Measurements from ENCODE around the gene ARHGEF28.

ARHGEF28 gene

DNA sequence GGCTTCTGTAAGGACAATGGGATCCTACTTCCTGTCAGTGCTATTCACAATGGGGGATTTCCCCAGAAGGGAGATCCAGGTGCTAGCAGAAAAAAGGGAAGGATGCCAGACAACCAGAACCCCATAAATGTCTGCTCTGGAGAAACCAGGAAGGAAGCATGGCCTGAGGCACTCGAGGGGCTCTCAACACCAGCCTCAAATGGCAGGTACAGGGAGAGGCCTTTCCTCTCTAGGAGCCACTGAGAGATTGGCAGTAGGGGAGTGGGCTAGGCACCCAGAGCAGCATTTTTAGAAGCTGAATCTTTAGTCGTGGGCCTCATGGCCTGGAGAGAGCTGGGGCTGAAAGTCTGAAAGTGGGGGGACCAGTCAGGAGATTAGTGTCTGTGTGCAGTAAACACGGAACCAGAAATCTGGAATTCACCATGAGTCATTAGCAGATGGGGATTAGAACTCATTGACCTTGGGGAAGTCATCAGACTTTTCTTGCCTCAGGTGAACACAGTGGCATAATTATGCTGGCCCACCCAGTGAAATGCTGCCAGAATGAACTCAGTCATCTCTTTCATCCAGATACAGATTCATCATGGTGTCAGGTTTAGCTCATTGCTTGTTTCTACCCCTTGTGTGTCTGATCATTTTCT is 28.3 kb downstream of the ARHGEF28 start:
- DNase-seq: no peak

DNA sequence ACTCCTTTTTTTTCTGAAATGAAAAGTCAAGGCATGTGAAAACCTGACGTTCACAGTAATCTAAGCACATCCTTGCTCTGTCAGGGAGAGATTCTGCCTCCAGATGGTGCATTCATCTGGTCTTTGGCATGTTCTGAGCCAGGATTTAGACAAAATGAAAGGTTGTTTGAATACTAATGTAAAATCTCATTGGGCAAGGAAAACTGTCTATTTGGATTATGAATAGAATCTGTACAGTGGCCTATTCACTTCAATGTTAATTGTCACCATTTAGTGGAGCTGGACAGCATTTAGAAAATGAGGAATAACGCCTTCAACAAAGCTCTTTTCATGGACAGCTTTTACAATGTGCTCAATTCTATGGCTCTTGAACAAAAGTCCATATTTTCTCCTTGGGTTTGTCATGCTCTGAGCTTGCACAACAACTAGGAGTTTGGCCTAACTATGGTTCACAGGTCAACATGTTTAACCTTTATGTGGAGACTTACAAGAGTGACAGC is 28.9 kb downstream of the ARHGEF28 start:
- no peak for DNase-seq

DNA sequence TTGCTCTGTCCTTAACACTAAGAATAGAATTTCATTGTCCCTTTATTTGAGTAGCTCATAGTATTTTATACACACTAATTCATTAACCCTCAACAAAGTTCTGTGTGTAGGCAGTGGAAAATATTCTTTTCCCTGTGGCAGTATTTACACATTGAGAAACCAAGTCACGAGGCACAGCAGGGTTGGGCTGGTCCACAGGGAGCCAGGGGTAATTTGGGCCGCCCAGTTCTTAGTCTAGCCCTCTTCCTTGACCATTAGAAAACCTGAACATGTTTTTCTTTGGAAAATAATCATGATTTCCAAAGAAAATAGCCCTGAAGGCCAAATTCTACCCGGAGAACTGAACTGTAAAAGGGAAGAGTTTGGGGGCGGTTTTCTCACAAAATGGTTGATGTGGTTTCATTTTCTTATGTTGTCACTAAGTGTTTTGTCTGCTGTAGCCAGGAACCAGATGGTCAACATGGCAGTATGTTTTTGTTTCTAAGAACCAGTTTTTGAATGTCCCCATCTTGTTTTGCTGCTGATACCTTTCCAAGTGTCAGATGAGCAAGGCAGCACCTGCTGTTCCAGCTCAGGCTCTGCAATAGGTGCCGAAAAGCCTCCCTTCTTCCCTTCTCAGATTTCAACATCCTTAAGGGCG is 29.6 kb downstream of the ARHGEF28 start:
- DNase-seq: no peak

DNA sequence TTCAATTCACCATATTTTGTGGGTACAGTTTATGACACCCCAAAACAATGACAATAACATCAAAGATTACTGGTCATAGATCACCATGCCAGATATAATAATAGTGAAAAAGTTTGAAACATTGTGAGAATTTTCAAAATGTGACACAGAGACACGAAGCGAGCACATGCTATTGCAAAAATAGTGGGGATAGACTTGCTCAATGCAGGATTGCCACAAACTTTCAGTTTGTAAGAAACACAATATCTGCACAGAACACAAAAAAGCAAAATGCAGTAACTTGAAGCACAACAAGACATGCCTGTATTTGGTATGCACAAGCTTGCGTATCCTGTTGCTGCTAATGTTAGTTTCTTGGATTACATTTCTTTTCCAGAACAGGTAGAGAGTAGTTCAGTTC is 35.8 kb downstream of the ARHGEF28 start:
- DNase-seq: no peak

DNA sequence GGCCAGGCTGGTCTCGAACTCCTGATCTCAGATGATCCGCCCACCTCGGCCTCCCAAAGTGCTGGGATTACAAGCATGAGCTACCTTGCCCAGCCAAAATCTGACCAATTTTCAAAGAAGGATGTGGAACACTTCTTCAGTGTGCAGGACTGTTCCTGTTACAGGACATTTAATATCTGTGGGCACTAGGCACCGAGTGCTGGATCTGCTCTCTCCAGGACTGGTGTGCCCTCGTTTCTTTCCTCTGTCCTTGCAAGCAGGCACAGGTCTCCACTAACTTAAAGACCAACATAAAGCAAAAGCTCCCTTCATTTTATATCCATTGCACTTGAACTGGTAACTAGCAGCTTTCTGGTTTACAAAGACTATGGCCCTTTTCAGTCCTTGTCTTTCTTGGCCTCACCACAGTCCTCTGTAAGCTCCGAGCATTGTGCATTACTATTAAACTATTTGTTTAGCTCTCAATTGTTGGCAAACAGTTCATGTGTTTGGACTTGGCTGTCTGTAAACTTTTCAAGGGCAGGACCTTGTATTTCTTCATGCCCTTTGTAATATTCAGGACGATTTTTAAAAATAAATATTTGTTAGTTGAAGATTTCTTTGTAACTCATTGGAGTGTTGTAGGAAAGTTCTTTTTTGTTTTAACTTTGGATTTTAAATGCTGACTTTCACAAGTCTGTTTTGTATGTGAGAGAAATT is 37.3 kb downstream of the ARHGEF28 start:
- no peak for DNase-seq

GRCh38 chr5:73663860-73664240 is 37.9 kb downstream of the ARHGEF28 start:
- DNase-seq: no peak

DNA sequence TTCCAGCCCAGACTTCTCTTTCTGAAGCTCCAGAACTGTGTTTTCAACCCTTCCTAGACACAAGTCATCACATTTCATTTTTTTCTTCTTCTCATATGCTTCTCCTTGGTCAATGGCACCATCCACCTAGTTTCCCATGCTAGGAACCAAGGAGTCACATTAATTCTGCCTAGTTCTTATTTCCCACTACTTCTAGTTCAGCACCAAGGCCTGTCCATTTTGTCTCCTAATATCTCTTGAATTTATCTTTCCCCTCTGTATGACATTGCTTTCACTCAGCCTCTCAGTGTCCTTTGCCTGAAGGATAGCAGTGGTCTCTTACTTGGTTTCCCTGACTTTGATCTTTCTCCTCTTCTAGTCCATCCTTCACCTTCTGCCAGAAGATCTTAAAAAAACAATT is 38.8 kb downstream of the ARHGEF28 start:
- no peak for DNase-seq

DNA sequence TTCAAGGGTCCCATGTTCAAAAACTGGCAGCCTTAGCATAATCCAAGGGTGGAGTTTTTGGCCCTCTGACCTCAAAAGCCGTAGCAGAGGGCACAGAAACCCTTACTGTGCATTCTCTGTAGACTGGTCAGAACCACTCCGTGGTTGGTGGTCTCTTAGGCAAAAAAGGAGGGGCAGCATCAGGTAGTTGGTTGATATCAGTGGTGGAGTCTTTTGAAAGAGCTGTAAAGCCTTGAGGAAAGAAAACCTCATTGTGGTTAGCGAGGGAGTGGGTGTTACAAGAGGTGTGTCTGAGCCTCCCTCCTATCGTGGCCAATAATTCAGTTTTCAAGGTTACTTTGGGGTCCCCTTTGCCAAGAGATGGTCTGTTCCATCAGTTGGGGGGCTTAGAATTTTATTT is 40.9 kb downstream of the ARHGEF28 start:
- no peak for DNase-seq

DNA sequence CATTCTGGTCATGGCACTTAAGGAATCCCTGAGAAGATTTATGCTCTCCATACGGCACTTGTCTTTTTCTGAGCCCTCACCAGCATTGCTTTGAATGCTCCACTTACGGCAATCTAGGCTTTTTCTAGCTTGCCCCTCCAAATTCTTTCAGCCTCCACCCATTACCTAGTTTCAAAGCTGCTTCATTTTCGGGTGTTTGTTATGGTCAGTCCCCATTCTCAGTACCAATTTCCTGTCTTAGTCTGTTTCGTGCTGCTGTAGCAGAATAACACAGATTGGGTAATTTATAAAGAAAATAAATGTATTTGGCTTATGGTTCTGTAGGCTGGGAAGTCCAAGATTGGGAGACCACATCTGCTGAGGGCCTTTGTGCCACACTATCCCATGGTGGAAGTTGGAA is 42.0 kb downstream of the ARHGEF28 start:
- no peak for DNase-seq

DNA sequence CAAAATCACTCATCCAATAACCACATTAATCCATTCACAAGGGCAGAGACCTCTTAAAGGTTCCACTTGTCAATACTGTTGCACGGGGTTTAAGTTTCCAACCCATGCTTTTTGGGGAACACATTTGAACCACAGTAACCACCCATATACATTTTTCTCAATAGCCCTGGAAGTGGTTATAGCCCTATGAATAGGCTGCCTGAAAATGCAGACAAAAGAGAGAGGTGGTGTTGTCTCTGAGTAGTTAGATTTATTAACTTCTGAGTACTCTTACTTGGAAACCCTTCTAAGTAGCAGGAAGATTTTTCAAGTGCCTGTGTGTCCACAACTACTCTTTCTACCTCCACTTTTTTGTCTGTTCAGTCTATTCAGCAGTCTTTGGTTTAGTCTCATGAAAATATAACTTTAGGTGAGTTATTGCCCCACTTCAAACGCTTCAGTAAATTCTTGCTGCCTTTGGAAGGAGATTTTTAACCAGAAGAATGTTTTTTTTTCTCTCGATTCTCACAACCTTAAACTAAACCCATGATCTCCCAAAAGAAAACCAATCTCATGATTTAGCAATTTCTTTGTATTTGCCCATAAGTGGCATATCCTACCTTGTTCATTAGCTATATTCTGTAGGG is 42.6 kb downstream of the ARHGEF28 start:
- peak in 1 of 3 experiments; percentile 57 for DNase-seq

GRCh38 chr5:73670731-73671130 is 44.7 kb downstream of the ARHGEF28 start:
- no peak for DNase-seq

DNA sequence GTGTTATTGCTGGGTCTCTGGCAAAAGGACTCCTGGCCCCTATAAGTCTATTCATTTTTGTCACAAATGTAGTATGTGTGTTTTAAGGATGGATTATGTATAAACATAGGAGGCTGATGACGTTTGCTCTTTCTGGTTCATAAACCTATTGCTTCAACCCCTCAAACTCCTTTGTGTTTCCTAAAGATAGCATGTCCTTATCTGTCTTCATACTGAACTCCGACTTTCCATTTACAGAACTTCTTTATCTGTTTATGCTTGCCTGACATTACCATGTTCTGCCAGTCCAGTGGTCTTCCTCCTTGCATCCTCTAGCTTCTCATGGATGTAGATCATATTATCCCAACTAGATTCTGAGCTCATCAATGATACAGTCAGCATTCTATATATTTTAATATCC is 46.1 kb downstream of the ARHGEF28 start:
- no peak for DNase-seq

GRCh38 chr5:73673161-73673591 is 47.2 kb downstream of the ARHGEF28 start:
- DNase-seq: no peak

DNA sequence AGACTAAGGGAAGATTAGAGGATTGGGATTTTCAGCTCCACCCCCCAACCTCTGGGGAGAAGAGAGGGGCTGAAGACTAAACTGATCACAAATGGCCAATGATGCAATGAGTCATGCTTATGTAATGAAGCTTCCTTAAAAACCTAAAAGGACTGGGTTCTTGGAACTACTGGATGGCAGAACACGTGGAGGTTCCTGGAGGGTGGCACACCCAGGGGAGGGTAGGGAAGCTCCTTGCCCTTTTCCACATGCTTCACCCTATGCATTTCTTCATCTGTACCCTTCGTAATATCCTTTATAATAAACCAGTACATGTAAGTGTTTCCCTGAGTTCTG is 48.6 kb downstream of the ARHGEF28 start:
- DNase-seq: no peak

DNA sequence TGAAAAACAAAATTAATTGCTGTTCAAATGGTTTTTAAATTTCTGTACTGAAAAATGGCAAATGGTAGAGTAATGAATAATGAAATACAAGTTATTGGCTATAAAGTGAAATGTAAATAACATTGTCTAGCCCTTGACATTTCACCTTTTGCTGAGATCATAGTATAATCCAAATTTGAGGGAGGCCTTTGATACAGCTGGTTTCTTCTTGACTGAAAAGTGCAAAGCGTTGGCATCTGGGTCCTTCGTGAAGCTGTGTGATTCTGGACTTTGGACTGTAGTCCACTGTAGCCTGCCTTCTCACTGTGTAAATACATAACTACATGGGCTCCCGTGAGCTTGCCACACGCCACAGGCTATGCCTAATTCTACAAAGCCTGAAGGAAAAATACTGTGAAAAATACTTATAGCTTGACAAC is 52.3 kb downstream of the ARHGEF28 start:
- DNase-seq: no peak

- DNase-seq: no peak
Measured at GRCh38 chr5:73678807-73679206, 52.8 kb downstream of the ARHGEF28 start.

DNA sequence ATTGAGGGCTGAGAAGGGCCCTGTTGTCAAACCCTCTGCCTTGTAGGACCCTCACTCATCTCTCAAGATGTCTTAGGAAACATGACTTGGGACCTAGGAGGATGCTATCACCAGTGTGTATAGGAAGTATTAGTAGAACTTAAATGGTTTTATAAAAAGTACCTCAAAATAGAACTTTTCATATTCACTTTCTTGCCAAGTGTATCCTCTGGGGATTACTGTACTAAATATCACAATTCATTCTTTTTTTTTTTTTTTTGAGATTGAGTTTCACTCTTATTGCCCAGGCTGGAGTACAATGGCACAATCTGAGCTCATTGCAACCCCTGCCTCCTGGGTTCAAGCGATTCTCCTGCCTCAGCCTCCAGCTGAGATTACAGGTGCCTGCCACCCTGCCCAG is 56.2 kb downstream of the ARHGEF28 start:
- DNase-seq: no peak

DNA sequence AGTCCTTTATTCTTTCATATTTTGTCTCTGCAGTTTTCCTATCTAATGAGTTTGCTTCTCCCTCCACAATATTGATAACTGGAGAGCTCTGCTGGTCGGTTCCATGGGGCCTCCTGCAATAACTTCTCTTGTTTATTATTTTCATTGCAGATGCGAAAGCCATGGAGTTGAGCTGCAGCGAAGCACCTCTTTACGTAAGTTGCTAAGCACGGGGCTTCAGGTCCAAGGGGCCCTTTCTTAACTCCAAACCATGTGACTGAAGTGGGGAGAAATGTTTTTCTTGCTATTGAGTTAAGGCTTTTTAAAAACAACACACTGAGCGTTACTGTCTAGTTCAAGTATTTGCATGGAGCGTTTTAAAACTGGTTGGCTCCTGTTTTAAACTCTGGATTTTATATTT is 58.7 kb downstream of the ARHGEF28 start:
- DNase-seq: no peak

- no peak for DNase-seq
Measured at GRCh38 chr5:73686912-73687311, 60.9 kb downstream of the ARHGEF28 start.

- DNase-seq: no peak
Measured at GRCh38 chr5:73687357-73687756, 61.4 kb downstream of the ARHGEF28 start.

- DNase-seq: no peak
Measured at GRCh38 chr5:73690015-73690414, 64.0 kb downstream of the ARHGEF28 start.

DNA sequence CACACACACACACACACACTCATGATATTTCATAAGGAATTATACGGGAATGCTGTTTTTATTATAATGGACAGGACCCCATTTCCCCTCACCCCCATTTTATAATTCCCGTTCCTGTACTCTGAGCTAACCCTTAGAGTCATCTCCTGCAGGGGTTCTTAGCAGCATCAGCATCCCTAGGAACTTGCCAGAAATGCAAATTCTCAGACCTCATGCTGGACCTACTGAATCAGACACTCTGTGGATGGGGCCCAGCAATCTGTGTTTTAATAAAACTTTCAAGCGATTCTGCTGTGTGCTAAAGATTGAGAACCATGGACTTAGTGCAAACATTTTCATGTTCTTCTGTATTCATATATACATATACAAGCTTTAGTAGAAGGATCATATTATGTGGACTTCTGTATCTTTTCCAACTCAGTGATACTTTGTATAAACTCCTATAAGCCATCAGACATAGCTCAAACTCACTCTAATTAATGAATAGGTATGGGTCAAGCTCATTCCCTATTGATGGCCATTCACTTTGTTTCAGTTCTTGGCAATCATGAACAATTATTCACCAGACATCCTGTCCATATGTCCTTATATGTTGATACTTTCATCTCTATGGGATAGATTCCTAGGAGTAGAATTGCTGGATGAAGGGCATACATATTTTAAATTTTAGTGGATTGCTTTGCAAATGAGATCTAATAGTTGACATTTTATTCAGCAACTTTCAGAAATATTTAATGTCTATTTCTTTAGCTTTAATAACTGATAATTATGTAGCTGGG is 65.5 kb downstream of the ARHGEF28 start:
- no peak for DNase-seq

GRCh38 chr5:73692166-73692640 is 66.2 kb downstream of the ARHGEF28 start:
- DNase-seq: no peak

All from NCI-H1417 (cell line).